D721Med (cell line): ENCODE data around the gene NOX3.

ENCODE experiments used
- DNase-seq: peaks from one replicate; pipeline ENCODE4 v3.0.0; 2011; ENCODE audit warnings: low spot score; ENCODE audit not compliant: insufficient read length
- FAIRE-seq: peaks from 2 replicates; lab custom pipeline; 2011; peaks lifted over from hg19 to GRCh38; lab: Jason Lieb, UNC
- TF ChIP-seq, protein P1 (sequence below): IDR thresholded peaks from 2 replicates; pipeline ENCODE4 v1.5.1; 2012; ENCODE audit warnings: mild to moderate bottlenecking, control low read depth; ENCODE audit not compliant: insufficient read depth; ENCODE audit errors: missing control alignments

Gene NOX3

DNA sequence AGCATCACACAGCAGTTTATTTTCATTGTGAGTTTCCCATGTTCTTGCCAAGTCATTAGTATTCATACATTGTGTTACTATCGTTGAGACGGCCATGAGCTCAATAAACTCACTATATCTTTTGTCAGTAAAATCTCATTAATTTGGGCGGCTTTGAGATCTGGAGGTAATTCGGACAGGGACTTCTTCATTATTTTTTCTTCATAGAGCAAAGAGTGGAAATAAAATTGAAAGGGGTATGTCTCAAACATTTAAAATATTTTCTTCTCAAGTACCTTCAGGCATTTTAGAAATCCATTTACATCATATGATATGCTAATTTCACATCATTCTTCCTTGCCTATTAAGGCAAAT, 14.6 kb downstream of the NOX3 start:
- DNase-seq, result no peak
- TF ChIP-seq, protein P1, sequence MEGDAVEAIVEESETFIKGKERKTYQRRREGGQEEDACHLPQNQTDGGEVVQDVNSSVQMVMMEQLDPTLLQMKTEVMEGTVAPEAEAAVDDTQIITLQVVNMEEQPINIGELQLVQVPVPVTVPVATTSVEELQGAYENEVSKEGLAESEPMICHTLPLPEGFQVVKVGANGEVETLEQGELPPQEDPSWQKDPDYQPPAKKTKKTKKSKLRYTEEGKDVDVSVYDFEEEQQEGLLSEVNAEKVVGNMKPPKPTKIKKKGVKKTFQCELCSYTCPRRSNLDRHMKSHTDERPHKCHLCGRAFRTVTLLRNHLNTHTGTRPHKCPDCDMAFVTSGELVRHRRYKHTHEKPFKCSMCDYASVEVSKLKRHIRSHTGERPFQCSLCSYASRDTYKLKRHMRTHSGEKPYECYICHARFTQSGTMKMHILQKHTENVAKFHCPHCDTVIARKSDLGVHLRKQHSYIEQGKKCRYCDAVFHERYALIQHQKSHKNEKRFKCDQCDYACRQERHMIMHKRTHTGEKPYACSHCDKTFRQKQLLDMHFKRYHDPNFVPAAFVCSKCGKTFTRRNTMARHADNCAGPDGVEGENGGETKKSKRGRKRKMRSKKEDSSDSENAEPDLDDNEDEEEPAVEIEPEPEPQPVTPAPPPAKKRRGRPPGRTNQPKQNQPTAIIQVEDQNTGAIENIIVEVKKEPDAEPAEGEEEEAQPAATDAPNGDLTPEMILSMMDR, result no peak
- no peak for FAIRE-seq

DNA sequence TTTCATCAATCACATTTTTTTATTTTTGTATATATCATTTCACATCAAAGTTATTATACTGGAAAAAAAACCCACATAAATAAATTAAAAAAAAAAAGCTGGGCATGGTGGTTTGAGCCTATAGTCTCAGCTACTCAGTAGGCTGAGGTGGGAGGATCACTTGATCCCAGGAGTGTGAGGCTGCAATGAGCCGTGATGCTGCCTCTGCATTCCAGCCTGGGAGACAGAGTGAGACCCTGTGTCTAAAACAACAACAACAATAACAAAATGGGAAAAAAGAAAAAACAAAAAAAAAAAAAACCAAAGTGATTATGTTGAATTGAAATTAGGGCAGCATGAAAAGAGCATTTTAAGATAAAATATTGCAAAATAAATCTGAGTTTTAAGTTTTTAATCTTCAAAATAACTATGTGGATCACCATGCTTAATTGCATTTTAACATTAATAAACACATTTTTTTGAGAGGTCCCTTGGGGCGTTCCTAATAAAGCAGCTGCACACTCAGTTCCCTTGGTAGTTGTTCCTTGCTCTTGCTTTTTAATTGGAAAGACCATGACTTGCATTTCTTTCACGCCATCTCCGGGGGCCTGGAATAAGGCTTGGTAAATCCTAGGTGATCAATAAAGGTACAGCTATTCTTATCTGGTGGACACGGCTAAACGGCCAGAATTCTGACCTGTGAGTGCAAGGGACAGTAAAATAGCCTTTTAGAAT, 15.1 kb downstream of the NOX3 start:
- FAIRE-seq, result no peak
- TF ChIP-seq, protein P1, result no peak
- no peak for DNase-seq

DNA sequence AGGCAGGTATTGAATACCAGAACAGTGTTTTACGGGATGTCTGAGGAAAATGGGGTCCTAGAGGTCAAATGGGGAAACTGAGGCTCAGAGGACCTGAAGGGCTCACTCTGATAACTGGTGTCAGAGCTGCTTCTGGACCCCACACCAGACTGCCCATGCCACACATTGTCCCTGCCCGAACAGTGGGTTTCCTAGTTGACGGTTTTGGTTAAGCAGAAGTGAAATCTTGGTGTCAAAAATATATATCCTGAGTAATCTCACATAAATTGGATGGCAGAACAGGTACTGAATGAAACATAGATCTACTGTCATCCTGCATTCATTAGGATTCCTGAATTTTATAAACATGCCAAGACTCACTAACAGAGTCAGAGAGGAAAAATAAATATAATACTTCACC, 16.3 kb downstream of the NOX3 start:
- no peak for DNase-seq
- TF ChIP-seq, protein P1, result no peak
- no peak for FAIRE-seq

DNA sequence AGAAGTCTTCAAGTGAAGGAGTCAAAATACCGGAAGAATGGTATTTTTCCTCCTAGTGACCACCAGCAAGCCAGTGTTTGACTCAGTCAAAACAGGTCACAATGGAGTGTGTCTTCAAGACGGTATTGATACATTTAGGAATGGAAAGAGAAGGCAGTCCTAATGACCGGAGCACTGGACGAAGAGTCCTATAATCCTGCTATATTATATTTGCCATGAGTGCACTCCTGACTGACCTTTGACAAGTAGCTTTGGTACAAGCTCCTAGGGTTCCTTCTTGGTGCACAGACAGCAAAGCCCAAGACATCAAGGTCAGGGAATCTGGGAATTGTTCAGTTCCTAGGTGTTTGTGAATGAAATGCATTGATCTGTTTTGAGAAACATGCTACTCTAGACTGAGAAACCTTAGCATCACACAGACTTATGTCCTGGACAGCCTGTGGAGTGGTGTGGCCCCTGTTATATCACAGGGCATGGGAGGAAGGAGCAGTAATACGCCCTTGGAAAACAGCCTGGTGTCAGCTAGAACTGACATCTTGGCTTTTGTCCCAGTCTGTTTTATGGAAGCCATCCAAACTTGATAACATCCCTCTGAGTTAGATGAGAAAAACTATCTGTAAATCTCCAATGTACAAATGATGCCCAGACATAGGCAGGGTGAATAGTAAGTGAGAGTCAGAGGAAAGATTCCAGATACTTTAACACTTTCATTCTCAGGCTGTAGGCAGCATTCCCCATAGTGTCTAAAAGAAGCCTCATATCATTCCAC, 18.5 kb downstream of the NOX3 start:
- no peak for DNase-seq
- FAIRE-seq, result no peak
- TF ChIP-seq, protein P1, result no peak

DNA sequence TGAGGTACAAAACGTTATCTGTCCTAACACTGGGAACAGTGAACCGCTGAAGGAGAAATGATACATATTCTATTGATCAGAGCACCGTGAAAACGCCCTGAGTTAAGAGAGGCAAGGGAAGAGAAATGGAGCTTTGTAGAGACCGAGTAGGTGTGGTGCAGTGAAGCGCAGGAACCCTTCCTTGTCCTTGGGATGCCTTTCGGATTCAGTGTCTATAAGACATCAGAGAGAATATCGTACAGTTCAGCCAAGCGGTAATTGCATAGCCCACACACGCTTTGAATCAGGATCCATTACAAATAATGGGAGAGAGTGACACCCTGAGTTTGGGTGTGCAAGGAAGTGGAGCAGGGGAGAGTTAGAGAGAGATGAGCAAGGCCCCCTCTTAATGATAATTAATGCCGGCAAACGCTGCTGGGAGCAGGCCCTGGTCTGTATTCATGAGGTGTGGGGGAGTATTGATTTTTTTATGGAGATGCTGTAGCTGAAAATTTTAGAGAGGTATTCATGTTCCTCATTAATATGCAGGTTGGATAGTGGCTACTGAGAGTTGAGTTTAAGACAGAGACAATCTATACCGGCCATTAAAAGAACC, 20.7 kb downstream of the NOX3 start:
- TF ChIP-seq, protein P1, result no peak
- FAIRE-seq, result no peak
- no peak for DNase-seq

DNA sequence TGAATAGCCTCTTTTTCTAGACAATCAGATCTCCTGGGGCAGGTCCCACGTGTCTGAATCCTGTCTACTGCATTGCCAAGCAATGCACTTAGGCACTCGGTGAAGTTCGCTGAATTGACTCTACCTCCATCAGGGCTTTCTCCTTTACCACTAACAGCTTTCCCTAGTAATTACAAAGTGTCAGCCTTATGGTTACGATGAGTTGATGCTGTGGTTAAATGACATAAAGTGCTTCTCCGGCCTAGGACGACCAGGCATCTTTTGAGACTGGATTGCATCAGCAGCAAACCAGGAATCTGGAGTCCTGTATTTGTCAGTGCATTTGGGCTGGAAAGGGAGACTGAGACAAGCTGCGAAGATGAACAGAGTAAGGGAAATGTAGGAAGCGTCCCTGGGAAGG, 21.5 kb downstream of the NOX3 start:
- TF ChIP-seq, protein P1, result no peak
- no peak for FAIRE-seq
- DNase-seq, result no peak
